IPS DF 4.7 (cell line): ENCODE measurements around the gene TMC4.
"Not testable (repeated sequence)": the region's sequence is repeated elsewhere in the genome, so short reads cannot be mapped to it uniquely, and the experiment has no call there.

Experiments
- DNase-seq: peaks from one replicate; pipeline ENCODE4 v3.0.0-alpha.2; 2013; ENCODE audit warnings: low spot score; ENCODE audit errors: extremely low read depth

The TMC4 gene

GRCh38 chr19:54172471-54173358 lies at the start of gene TMC4:
Gene TMC4, minus strand, starts transcription at chr19:54173160. Its CDS starts 43 bp downstream, at chr19:54173117.
- no peak for DNase-seq

DNA sequence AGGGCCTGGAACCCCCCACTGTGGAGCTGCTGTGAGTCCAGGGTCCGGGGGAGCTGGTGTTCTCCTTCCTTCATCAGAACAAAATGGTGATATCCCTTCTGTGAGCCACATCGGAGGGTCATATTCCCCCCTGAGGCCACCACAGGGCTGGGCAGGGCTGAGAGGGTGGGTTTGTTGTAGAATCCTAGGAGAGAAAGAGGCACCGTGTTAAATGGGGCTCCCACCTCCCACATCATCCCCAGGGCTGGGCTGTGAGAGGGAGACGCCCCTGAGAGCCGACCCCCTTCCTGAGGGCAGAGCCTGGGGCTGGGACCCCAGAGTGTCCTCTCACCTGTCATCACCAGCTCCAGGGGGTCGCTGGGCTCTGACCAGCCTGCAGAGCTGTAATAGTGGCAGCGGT lies 49.0 kb upstream of the TMC4 start:
- DNase-seq: not testable (repeated sequence)

DNA sequence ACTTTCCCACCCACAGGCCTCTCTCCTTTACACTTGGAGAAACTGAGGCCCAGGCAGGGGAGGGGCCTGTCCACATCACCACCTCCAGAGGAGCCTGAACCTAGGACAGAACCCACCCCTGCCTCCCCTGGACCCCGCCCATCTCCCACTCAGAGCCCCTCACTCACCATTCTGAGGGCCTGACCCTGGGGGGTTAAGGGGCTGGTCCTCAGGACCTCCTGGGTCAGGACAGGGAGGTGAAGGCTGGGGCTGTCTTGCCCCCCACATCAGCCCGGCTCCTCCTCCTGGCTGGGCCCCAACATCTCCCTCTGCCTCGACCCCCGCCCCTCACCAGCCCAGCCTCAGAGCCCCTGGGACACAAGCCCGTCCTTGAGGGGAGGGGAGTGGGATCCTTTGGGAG lies 46.7 kb upstream of the TMC4 start:
- DNase-seq: not testable (repeated sequence)

DNA sequence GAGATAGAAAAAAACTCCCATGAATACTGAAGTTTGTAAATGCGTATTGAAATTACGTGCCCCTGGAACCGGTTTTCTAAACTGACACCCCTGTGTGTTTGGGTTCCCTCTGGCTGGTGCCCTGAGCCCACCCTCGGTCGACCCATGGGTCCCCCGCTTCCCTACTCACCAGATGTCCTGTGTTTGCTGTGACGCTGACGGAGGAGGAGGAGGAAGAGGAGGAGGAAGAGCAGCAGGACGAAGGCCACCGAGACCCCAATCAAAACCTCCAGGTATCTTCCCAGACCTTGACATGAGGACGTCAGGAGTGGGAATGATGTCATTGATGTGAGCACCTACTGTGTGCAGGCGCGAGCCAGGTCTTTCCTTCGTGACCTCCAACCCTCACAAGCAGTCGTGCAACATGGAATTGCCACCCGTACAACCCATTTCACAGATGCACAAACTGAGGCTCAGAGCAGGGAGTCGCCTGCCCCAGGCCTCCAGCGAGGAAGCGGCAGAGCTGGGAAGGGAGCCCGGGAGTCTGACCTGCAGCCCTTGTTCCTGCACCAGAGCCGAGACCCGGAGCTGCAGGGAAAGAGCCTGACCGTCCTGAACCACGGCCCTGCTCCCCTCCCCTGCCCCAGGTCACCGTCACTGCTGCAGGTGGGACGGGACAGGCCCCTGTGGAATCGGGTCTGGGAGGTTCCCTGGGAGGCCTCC lies 46.2 kb upstream of the TMC4 start:
- DNase-seq: no peak

DNA sequence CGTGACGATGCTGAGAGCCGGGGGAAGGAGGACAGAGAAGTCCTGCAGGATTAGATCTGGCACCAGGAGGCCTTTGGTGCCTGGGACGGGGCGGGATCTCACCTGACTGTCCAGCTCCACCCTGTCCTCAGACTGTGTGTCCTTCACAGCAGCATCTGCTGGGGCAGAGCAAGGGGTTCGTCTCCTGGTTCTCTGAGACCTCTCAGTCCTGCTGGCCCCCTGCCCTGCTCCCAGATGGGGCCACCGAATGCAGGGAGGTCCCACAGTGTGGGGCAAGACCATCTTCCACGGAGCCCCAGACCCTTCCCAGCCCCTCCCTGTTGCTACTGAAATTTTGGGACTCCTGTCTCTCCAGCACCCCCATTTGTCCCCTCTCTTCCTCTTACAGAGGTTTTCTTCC lies 45.3 kb upstream of the TMC4 start:
- DNase-seq: no peak

DNA sequence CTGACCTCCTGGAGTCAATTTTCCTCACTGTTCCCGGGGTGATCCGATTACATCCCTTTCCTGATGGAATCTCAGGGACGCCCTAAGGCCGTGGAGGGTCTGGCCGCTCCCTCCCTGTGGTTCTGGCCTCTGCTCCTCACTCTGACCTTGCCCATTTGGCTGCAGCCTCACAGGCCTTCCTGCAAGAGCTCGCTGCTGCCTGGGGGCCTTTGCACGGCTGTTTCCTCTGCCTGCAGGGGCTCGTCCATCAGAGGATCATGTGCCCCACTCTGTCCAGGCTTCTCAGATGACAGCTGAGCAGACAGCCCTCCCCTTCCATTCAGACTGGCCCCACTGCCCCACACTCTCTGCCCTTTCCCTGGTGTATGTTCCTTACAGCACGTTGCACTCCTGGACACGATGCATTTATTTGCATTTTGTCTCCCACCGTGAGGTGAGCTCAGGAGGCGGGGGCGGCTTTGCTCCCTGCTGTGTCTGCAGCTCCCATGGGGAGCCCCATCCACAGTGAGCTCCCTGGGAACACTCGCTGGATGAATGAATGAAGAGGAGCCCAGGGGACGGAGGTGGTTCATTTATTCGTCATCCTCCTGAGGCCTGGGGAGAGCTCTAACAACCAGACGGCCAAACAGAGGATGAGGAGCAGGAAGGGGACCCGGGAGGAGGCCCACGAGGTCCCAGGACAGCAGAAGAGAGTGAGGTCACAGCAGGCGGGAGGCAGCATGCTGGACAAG lies 44.7 kb upstream of the TMC4 start:
- DNase-seq: not testable (repeated sequence)

DNA sequence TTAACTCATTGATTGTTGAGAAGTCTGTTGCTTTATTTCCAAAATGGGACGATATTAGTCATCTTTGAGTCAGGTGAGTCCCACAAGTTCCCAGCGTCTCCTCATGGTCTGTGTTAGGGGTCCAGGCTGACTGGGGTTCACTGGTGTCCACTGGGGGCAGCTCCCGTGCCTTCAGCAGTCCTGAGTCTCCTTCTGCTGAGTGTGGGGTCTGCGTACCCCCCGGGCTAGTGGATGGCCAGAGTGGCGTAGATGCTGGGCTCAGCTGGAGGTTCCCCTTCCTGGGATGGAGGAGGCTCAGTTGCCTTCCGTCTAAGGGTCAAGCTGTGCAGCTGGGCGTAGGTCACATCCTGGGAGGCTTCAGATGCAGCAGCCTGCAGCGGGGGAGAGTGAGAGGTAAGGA lies 43.9 kb upstream of the TMC4 start:
- DNase-seq: no peak

GRCh38 chr19:54214734-54215133 lies 41.8 kb upstream of the TMC4 start:
- not testable (repeated sequence) for DNase-seq

- not testable (repeated sequence) for DNase-seq
Measured at GRCh38 chr19:54214217-54214616, 41.3 kb upstream of the TMC4 start.

DNA sequence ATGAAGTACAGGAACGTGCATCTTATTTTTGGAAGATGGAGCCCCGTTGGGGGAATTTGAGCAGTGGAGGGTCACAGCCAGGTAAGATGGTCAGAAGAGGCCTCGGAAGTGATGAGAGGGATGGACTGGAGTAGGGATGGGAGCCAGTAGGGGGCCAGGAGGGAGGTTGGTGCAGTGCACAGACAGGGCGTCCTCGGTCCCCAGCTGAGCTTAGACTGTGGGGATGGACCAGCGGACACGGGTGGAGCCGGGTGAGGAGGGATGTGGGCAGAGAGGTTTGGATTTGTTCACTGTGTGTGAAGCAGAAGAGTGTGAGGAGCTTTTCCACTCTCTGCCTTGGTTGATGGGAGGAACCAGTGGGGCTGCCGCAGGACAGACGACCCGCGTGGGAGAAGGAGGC lies 38.3 kb upstream of the TMC4 start:
- DNase-seq: no peak

DNA sequence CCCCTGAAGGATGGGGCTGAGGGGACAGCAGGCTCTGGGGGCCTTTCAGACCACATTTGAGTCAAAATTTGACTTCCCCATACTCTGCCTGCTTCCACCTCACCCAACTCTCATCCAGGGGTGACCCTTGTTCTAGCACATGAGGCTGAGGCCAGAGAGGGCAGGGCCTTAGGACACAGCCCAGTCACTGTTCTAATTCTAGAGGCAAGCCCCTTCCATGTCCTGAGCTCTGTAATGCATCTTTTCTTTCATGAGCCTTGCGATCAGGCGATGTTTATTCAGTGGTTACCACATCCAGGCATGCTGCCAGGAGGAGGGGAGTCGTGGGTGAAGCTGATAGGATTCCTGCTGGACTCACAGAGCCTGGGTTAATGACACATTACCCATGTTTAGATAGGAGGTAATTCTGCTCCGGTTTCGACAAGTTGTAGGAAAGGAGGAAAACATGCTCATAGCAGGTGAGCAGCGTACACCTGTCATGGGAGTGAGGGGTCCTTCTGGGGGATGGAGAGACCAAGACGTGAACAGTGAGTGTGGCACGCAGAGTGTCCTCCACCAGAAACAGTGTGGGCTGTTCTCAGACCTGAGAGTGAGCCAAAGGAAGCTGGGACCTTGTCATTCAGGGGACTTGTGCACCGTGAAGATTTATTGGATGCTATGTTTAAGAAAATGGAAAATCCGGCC lies 37.0 kb upstream of the TMC4 start:
- no peak for DNase-seq

DNA sequence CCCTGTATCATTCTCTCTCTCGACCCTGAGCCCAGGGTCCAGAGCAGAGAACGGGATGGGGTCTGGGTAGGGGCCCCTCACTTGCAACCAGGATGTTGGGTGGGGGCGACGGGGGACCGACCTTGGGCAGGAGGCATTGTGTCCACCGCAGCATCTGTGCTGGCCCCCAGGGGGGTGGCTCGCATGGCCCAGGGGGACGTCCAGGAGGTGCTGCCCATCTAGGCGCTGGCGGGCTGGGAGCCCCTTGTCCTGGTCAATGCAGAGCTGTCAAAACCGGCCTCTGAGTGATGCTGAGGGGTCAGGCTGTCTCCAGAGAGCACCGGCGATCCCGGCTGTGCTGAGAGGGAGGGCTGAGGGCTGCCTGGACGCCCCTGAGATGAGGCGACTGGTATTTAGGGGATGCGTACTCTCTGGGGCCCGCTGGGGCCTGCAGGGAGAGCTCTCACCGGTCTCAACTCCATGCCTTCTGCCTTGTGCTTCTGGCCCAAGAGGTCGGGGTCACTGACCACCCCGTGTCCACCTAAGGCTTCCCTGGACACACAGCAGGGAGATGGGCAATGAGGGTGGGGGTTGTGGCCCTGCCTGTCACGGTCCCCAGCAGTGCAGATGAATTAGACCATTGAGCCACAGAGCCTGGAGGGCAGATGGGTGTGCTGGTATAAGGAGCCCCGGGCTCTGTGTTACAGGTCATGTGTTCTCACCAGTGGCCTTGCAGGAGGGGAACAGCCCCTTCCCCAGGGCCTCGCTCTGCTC lies 36.3 kb upstream of the TMC4 start:
- no peak for DNase-seq

DNA sequence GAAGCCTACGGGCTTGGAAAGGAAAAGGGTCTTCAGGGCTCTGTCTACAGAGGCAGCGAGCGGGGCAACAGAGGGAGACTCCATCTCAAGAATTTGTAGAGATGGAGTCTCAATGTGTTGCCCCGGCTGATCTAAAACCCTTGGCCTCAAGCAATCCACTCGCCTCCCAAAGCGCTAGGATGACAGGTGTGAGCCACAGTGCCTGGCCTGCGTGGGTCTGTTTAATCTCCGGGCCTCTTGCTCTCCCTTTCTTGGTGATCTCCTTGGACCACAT lies 35.8 kb upstream of the TMC4 start:
- DNase-seq: no peak

GRCh38 chr19:54207983-54208783 lies 35.2 kb upstream of the TMC4 start:
- DNase-seq: no peak

- no peak for DNase-seq
Measured at GRCh38 chr19:54207676-54207982, 34.7 kb upstream of the TMC4 start.

- not testable (repeated sequence) for DNase-seq
Measured at GRCh38 chr19:54207193-54207592, 34.2 kb upstream of the TMC4 start.

- DNase-seq: no peak
Measured at GRCh38 chr19:54206831-54207177, 33.8 kb upstream of the TMC4 start.

DNA sequence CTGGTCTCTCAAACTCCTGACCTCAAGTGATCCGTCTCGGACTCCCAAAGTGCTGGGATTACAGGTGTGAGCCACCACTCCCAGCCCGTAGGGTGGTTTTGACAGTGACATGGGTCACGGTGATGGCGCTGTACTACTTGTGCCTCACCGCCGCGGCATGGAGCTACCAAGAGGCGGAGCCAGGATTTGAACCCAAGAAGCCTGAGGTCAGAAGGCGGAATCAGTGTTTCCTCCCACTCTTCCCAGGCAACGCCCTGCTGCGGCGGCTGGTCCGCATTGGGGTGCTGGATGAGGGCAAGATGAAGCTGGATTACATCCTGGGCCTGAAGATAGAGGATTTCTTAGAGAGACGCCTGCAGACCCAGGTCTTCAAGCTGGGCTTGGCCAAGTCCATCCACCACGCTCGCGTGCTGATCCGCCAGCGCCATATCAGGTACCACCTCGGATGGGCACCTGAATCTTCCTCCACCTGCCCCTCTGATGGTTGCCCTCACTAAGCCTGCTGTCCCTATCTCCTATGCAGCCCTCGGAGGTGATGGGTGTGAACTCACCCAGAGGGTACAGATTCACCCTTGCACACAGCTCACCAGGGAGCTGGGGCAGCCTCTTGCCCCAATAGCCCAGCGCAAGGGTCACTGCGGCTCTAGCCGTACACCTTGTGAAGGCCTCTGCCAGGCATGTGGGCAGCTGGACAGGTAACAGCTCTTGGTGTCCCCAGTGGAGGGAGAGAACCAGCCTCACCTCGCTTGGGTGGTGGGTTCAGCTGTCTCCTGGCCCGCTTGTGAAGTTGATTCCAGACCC lies 33.3 kb upstream of the TMC4 start:
- no peak for DNase-seq

DNA sequence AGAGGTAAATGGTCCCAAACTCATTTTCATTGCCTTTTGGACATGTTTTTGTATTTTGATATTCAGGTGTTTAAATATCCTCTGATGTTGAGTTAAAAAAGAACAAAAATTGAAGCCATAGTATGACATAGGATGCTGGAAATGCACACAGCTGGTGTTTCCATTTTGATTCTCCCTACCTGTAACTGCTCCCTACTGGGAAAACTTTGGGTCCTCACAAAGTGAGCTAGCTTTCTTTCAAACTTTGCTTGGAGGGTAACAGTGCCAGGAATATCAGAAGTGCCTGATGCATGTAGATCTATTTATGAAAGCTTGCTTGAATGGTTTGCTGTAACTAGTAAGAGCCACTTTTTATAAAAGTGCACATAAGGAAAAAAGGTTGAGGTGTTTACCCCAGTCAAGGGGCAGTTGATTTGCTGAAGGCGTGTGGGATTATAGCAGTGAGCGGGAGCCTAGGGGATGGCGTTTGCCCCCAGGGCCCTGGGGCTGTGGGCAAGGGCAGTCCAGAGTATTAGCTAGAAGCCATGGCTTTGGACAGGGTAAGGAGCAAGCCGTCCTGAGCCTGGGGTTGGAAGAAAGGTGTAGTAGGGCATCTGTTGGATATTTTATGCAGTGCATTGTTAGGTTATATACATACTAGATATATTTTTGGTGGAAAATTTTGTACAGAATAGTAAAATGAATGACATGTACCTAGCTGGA lies 32.0 kb upstream of the TMC4 start:
- DNase-seq: no peak
